IPS-11a (cell line): Measurements from ENCODE around the gene NUF2.
A peak's percentile ranks its signal among the peaks of the same experiment; 100 is the strongest.
"Not testable (repeated sequence)": the region's sequence is repeated elsewhere in the genome, so short reads cannot be mapped to it uniquely, and the experiment has no call there.

Source experiments
- H3K4me3 ChIP-seq: one replicate; pipeline ENCODE4 v1.5.1; 2013; ENCODE audit warnings: low read depth, low read length, control low read depth

The NUF2 gene

GRCh38 chr1:163321311-163322305 is at the start of gene NUF2:
NUF2 (plus strand) TSS chr1:163321954; CDS start chr1:163326052, 4,098 bp downstream.
- peak within 1 kb of the TSS; percentile 80 for H3K4me3 ChIP-seq

- H3K4me3 ChIP-seq: no peak overlapping the region
Measured at GRCh38 chr1:163273766-163274441, 47.9 kb upstream of the NUF2 start.

GRCh38 chr1:163275222-163275621 is 46.5 kb upstream of the NUF2 start:
- H3K4me3 ChIP-seq: no peak overlapping the region

GRCh38 chr1:163278602-163279001 is 43.2 kb upstream of the NUF2 start:
- H3K4me3 ChIP-seq: no peak overlapping the region

GRCh38 chr1:163284867-163285266 is 36.9 kb upstream of the NUF2 start:
- not testable (repeated sequence) for H3K4me3 ChIP-seq

- H3K4me3 ChIP-seq: no peak overlapping the region
Measured at GRCh38 chr1:163290025-163290640, 31.6 kb upstream of the NUF2 start.

GRCh38 chr1:163291461-163291860 is 30.3 kb upstream of the NUF2 start:
- H3K4me3 ChIP-seq: no peak overlapping the region

- H3K4me3 ChIP-seq: not testable (repeated sequence)
Measured at GRCh38 chr1:163292153-163292552, 29.6 kb upstream of the NUF2 start.

GRCh38 chr1:163293497-163293896 is 28.3 kb upstream of the NUF2 start:
- H3K4me3 ChIP-seq: not testable (repeated sequence)

GRCh38 chr1:163295949-163296348 is 25.8 kb upstream of the NUF2 start:
- H3K4me3 ChIP-seq: no peak overlapping the region

- no peak overlapping the region for H3K4me3 ChIP-seq
Measured at GRCh38 chr1:163296504-163297263, 25.1 kb upstream of the NUF2 start.

GRCh38 chr1:163298365-163298764 is 23.4 kb upstream of the NUF2 start:
- H3K4me3 ChIP-seq: no peak overlapping the region

GRCh38 chr1:163300568-163300967 is 21.2 kb upstream of the NUF2 start:
- H3K4me3 ChIP-seq: no peak overlapping the region

GRCh38 chr1:163303561-163303960 is 18.2 kb upstream of the NUF2 start:
- H3K4me3 ChIP-seq: no peak overlapping the region

GRCh38 chr1:163305441-163305840 is 16.3 kb upstream of the NUF2 start:
- no peak overlapping the region for H3K4me3 ChIP-seq

- no peak overlapping the region for H3K4me3 ChIP-seq
Measured at GRCh38 chr1:163307479-163308171, 14.1 kb upstream of the NUF2 start.

GRCh38 chr1:163308811-163309210 is 12.9 kb upstream of the NUF2 start:
- no peak overlapping the region for H3K4me3 ChIP-seq

- no peak overlapping the region for H3K4me3 ChIP-seq
Measured at GRCh38 chr1:163315773-163316374, 5.9 kb upstream of the NUF2 start.

- peak overlapping the region; percentile 80 for H3K4me3 ChIP-seq
Measured at GRCh38 chr1:163320891-163321290, 863 bp upstream of the NUF2 start.

- not testable (repeated sequence) for H3K4me3 ChIP-seq
Measured at GRCh38 chr1:163323339-163323738, 1.6 kb downstream of the NUF2 start.
